Measurements from ENCODE around the gene DDX31.

The DDX31 gene

DNA sequence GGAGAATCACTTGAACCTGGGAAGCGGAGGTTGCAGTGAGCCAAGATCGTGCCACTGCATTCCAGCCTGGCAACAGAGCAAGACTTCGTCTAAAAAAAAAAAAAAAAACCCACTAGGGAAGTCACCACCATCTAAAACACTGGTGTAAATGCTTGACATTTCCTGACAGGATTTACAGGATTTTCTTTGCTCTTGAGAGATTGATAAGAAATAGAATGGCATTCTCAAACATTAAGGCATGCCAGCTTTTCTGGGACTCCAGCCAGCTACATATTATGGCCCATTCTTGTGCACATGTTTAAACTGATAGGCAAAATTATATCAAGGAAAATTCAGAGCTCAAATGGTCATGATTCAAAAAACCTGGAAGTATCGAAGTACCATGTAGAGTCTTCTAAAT is 29.2 kb upstream of the DDX31 start:
- TF ChIP-seq, protein P1, sequence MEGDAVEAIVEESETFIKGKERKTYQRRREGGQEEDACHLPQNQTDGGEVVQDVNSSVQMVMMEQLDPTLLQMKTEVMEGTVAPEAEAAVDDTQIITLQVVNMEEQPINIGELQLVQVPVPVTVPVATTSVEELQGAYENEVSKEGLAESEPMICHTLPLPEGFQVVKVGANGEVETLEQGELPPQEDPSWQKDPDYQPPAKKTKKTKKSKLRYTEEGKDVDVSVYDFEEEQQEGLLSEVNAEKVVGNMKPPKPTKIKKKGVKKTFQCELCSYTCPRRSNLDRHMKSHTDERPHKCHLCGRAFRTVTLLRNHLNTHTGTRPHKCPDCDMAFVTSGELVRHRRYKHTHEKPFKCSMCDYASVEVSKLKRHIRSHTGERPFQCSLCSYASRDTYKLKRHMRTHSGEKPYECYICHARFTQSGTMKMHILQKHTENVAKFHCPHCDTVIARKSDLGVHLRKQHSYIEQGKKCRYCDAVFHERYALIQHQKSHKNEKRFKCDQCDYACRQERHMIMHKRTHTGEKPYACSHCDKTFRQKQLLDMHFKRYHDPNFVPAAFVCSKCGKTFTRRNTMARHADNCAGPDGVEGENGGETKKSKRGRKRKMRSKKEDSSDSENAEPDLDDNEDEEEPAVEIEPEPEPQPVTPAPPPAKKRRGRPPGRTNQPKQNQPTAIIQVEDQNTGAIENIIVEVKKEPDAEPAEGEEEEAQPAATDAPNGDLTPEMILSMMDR (conservative IDR thresholded peaks at IDR 0.05; ENCODE audit: low read depth) = no peak
- H3K27ac ChIP-seq = no peak overlapping the region
- ChIA-PET POLR2A (ENCODE audit: low non-redundant PET) (no interaction called here), CTCF (no interaction called here)
- no peak for DNase-seq (ENCODE audit: low spot score)

DNA sequence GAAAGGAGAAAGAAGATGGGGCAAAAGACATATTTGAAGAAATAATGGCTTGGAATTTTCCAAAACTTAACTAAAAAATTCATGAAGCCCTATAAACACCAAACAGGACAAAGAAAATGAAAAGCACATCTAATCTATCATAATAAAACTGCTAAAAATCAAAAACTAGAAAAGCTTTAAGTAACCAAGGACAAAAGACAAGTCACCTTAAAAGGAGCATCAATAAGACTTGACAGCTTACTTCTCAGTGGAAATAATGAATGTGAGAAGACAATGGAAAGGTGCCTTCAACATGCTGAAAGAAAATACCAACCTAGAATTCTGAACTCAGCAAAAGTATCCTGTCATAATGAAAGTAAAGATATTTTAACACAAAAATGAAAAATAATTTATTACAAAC is 27.4 kb upstream of the DDX31 start:
- POLR2A ChIA-PET (ENCODE audit: low non-redundant PET) = no interaction called here
- no peak overlapping the region for H3K27ac ChIP-seq
- no peak for DNase-seq (ENCODE audit: low spot score)
- TF ChIP-seq, protein P1 (conservative IDR thresholded peaks at IDR 0.05; ENCODE audit: low read depth) = no peak
- CTCF ChIA-PET = no interaction called here

DNA sequence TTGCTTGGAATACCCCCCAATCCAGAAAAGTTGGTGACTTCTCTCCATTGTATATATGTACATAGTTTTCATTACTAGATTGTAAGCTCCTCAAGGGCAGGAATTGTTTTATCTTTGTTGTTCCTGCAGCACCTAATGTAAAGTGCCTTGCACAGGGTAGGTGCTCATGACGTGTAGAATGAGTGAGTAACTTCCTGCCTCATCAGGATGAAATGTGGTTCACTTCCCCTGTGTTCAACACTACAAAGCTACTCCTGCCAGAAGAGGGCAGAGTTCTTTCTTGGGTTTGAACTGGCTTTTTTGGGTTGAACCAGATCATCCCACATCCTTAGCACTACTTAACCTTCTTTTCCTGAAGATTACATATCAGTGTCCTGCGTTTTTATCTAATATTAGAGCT is 24.4 kb upstream of the DDX31 start:
- H3K27ac ChIP-seq = no peak overlapping the region
- no peak for DNase-seq (ENCODE audit: low spot score)
- POLR2A ChIA-PET (ENCODE audit: low non-redundant PET) = no interaction called here
- TF ChIP-seq, protein P1 (conservative IDR thresholded peaks at IDR 0.05; ENCODE audit: low read depth) = no peak
- CTCF ChIA-PET = interaction anchor here (0.6 to 1.0 kb wide), 3 partner anchors 22 to 104 kb away, joined by 3 to 5 read pairs (median 3); partner anchors contain the start of gene GTF3C4

DNA sequence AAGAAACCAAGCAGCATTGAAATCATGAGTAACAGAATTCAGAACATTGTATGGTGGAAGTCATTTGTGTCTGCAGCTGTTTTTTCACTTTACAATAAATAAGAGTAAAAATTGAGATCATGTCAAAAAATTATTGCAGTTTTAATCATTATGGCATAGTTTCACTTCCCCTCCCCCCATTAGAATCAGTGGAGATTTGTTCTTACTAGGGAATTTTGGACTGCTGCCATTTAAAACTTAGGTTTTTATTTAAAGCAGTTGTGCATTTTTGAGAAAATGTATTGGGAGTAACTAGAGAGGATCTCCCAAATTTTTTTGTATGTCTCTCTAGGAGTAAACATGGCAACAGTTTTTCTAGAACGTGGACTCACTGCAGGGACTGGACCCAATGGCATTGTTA is 20.9 kb upstream of the DDX31 start:
- TF ChIP-seq, protein P1 (conservative IDR thresholded peaks at IDR 0.05; ENCODE audit: low read depth) = no peak
- no peak for DNase-seq (ENCODE audit: low spot score)
- no peak overlapping the region for H3K27ac ChIP-seq
- ChIA-PET CTCF (interaction anchor here (1.2 kb wide), 1 partner anchor 78 kb away, joined by 5 read pairs; no protein-coding TSS in a partner anchor), POLR2A (ENCODE audit: low non-redundant PET) (no interaction called here)

DNA sequence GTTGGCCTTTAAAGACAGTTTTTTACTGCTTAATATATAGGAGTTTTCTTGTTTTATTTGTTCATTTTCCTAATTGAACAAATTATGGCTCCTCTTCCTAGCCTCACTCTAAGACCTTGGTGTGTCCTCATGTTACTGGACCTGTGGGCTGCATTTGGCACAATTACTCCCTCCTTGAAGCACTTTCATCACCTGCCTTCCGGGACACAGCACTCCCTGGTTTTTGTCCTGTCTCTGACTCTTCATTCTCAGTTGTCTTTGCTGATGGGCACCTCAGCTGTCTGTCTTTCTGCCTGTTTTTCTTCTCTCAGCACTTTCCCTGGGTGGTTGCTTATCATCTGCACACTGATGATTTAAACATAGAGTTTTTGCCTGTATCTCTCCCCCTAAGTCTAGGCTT is 14.1 kb upstream of the DDX31 start:
- TF ChIP-seq, protein P1 (conservative IDR thresholded peaks at IDR 0.05; ENCODE audit: low read depth) = no peak
- DNase-seq (ENCODE audit: low spot score) = no peak
- CTCF ChIA-PET = no interaction called here
- POLR2A ChIA-PET (ENCODE audit: low non-redundant PET) = no interaction called here
- no peak overlapping the region for H3K27ac ChIP-seq

DNA sequence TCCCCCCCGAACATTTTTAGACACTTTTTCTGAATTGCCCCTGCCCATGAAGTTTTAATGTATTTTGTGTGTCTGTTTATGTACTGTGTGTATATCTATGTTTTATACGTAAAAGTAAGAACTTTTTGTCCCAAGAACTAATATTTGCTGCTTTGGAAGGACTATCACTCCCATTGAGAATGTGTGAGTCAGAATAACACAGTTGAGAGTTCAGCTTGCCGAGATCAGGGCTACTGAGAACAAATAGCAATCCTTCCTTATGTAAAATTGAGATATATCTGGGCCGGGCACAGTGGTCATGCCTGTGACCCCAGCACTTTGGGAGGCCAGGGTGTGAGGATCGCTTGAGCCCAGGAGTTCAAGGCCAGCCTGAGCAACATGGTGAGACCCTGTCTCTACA is 11.8 kb upstream of the DDX31 start:
- POLR2A ChIA-PET (ENCODE audit: low non-redundant PET) = no interaction called here
- CTCF ChIA-PET = interaction anchor here (0.6 to 0.7 kb wide), 2 partner anchors 99 to 184 kb away, joined by 5 read pairs; no protein-coding TSS in a partner anchor

More for the DNA sequence above, 11.8 kb upstream of the DDX31 start:
- no peak for DNase-seq (ENCODE audit: low spot score)
- no peak overlapping the region for H3K27ac ChIP-seq
- TF ChIP-seq, protein P1 (conservative IDR thresholded peaks at IDR 0.05; ENCODE audit: low read depth) = no peak
